NCI-H1930 (cell line): Measurements from ENCODE around the gene UQCC5.

ENCODE experiments used
- DNase-seq, 2 experiments: peaks; one replicate each; lab custom pipeline; 2025; lab: John Stamatoyannopoulos, UW

Gene UQCC5

GRCh38 chr3:52570076-52570475 lies 33.7 kb downstream of the UQCC5 start:
- DNase-seq, result no peak

DNA sequence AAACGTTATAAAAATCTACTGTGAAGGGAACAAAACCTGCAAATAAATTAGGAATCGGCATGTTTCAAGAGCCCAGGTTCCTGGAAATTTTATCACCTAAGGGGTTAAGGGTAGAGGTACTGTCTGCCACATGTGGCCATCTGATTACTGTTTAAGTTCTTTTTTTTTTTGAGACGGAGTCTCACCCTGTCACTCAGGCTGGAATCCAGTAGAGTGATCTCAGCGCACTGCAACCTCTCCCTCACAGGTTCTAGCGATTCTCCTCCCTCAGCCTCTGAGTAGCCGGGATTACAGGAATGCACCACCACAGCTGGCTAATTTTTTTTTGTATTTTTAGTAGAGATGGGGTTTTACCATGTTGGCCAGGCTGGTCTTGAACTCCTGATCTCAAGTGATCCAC lies 35.8 kb downstream of the UQCC5 start:
- no peak for DNase-seq

DNA sequence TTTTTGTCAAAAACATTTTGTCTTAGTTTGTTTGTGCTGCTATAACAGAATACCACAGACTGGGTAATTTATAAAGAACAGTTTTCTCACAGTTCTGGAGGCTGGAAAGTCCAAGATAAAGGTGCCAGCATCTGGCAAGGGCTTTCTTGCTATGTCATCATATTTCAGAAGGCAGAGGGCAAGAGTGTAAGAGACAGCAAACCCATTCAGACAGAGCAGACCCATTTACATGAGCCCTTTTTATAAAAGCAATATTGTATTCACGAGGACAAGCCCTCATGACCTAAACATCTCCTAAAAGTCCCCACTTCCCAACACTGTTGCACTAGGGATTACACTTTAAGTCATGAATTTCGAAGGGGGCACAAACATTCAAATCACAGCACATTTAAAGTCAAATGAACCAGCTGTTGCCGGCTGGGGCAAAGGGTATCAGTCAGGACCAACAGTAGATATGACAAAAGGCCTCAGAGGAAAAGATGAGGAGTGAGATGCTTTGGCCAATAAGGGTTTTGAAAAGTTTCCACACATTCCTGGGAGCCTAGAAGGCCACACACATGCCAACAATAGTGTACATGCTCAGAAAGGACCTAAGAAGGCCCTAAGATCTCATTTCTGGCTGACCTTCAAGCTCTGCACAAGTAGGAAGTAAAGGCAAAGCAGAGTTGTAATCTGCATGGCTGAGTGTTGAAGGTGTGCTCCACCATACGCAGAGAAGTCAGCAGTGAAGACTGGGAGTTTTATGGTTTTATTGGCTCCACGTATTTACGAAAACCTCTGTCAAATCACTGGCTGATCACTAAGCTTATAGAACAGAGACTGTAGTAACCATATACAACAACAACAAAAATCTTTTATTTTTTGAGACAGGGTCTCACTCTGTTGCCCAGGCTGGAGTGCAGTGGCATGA lies 37.9 kb downstream of the UQCC5 start:
- no peak for DNase-seq
